Common myeloid progenitor, CD34-positive (primary cell): ENCODE measurements around the gene ASTN1.

Experiments used
- CTCF ChIA-PET: fragments of 350-600 bp; sonication (Branson Sonifier 250); formaldehyde crosslinking; loops from one replicate; lab custom pipeline; 2021; ENCODE audit warnings: antibody characterized with exemption; lab: Charles Lee
- POLR2A ChIA-PET: fragments of 350-600 bp; sonication (Branson Sonifier 250); formaldehyde crosslinking; loops from one replicate; lab custom pipeline; 2021; ENCODE audit warnings: antibody characterized with exemption; lab: Charles Lee
- DNase-seq, 3 donors: peaks; one replicate each; pipeline versions ENCODE4 v3.0.0 to v3.0.0-alpha.2; 2013
- H3K27ac ChIP-seq, 2 experiments: 1 replicate in 1 of 2; 2 replicates in 1 of 2; pipeline ENCODE4 v1.7.0; 2013; ENCODE audit warnings: inconsistent platforms in 2 of 2, low read length in 2 of 2, mild to moderate bottlenecking in 2 of 2, low read depth in 1 of 2, moderate library complexity in 1 of 2; ENCODE audit not compliant: severe bottlenecking in 2 of 2, insufficient read depth in 1 of 2, poor library complexity in 1 of 2
- H3K27me3 ChIP-seq, 5 experiments: replicated peaks in 2 of 5; 1 replicate in 3 of 5; 2 replicates in 2 of 5; pipeline versions ENCODE4 v1.6.1 to v1.7.0; 2013; ENCODE audit warnings: low read length in 4 of 5, mild to moderate bottlenecking in 2 of 5, moderate library complexity in 2 of 5, inconsistent platforms in 1 of 5; ENCODE audit not compliant: insufficient read depth in 5 of 5, control insufficient read depth in 4 of 5
- H3K36me3 ChIP-seq, 4 experiments: 1 replicate in 2 of 4; 2 replicates in 2 of 4; pipeline versions ENCODE4 v1.6.1 to v1.7.0; 2013; ENCODE audit warnings: low read length in 3 of 4, control low read depth in 1 of 4, mild to moderate bottlenecking in 1 of 4; ENCODE audit not compliant: control insufficient read depth in 4 of 4, insufficient read depth in 4 of 4
- H3K4me1 ChIP-seq, 4 experiments: 1 replicate in 3 of 4; 2 replicates in 1 of 4; pipeline versions ENCODE4 v1.6.1 to v1.7.1; 2013; ENCODE audit warnings: low read length in 3 of 4, mild to moderate bottlenecking in 3 of 4, control low read depth in 1 of 4, inconsistent platforms in 1 of 4, moderate library complexity in 1 of 4; ENCODE audit not compliant: control insufficient read depth in 4 of 4, insufficient read depth in 4 of 4; ENCODE audit errors: control extremely low read depth in 1 of 4
- H3K4me3 ChIP-seq, 7 experiments: 1 replicate in 4 of 7; 2 replicates in 3 of 7; pipeline versions ENCODE4 v1.5.1 to v1.7.0; 2013; ENCODE audit warnings: mild to moderate bottlenecking in 7 of 7, low read length in 6 of 7, moderate library complexity in 6 of 7, inconsistent platforms in 2 of 7, low read depth in 2 of 7, control low read depth in 1 of 7; ENCODE audit not compliant: insufficient read depth in 4 of 7, control insufficient read depth in 1 of 7; ENCODE audit errors: extremely low read depth in 1 of 7
- H3K9me3 ChIP-seq, 5 experiments: 1 replicate in 4 of 5; 2 replicates in 1 of 5; pipeline versions ENCODE4 v1.6.1 to v1.7.1; 2013; ENCODE audit warnings: low read length in 4 of 5, mild to moderate bottlenecking in 2 of 5, inconsistent platforms in 1 of 5, low read depth in 1 of 5, moderate library complexity in 1 of 5; ENCODE audit not compliant: control insufficient read depth in 4 of 5, insufficient read depth in 2 of 5; ENCODE audit errors: control extremely low read depth in 1 of 5
- WGBS: methylation state at CpG from one replicate; pipeline ENCODE4 v1.1.5; 2013; ENCODE audit not compliant: insufficient coverage; 5-methylcytosine and 5-hydroxymethylcytosine counted together

The ASTN1 gene

GRCh38 chr1:176938375-176938774, 226.1 kb downstream of the ASTN1 start:
- no peaks in the 10 kb centered on the region for H3K4me1 ChIP-seq
- no CpG with 5 or more reads among the region's 1 CpG for WGBS
- ChIA-PET POLR2A (no interaction called here), CTCF (no interaction called here)
- no peak for DNase-seq
- peaks cover 0 to 5% (median 0%) of the 10 kb centered on the region in 5 experiments for H3K9me3 ChIP-seq
- H3K27ac ChIP-seq: no peak overlapping the region
- H3K36me3 ChIP-seq: no peaks in the 10 kb centered on the region
- H3K27me3 ChIP-seq: no peaks in the 10 kb centered on the region
- H3K4me3 ChIP-seq: no peak overlapping the region

DNA sequence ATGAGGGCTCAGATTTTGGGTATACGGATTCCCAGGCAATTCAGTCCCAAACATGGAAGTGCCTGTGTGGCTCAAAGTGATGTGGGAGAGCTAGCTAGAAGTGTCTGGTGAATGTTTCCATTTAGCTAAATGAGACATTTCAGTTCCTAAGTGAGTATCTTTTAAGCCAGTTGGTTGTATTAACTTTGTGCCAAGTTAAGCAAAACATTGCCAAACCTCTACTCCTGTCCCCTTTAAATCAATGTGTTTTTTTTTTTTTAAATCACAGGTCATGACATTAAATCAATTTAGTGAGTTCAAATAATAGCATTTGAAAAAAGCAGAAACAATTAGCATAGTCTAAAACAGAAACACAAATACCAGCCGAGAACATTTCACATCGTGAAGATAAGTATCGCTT, 230.1 kb downstream of the ASTN1 start:
- Histone ChIP-seq H3K27ac (no peak overlapping the region), H3K9me3 (no peaks in the 10 kb centered on the region), H3K36me3 (no peaks in the 10 kb centered on the region), H3K4me3 (no peak overlapping the region), H3K27me3 (no peaks in the 10 kb centered on the region), H3K4me1 (no peaks in the 10 kb centered on the region)
- DNase-seq: no peak
- CTCF ChIA-PET: no interaction called here
- 87% methylated on average over 3 of the region's 4 CpGs for WGBS
- POLR2A ChIA-PET: no interaction called here

DNA sequence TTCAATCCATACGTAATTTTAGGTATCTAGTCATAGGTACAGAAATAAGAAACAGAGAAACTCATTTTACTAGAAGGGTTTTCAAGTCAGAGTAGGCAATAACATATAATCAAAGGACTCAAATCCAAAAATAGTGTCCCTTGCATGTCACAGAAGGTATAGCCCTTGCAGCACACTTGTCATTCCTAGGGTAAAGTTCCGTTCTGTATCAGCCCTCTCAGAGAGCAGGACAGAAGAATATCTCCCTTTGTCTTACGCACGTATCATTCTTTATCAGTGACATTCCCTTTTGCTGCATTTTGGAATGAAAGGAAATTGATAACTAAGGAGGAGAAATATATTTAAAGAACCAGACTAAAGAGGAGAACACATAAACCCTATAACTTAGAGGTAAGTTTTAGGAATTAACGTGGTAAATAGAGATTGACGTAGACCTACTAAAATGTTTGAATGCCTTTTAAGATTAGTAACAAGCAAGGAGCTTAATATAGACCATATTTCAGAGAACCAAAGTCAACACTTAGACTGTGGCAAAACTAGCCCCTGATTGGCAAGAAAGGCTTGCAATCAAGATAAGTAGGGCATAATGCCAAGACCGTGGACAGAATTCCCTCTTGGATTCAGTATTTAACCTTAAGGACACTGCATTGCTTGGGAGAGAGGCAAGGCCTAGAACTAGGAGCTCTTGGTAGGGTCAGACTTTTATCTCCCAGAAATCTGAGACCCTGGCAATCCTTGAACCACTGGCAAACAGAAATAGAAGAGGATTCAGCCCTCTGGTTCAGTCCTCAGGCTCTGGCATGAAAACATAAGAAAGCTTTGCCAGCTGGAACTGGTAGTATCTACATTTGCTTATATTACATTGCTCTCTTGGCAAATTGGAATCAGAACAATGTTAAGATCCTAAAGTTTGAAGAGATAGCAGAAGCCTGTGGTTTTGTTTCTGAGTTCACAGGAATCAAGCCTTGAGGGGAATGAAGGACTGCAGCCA, 232.1 kb downstream of the ASTN1 start:
- no peak for DNase-seq
- Histone ChIP-seq H3K4me1 (no peaks in the 10 kb centered on the region), H3K9me3 (no peaks in the 10 kb centered on the region), H3K27me3 (no peaks in the 10 kb centered on the region), H3K4me3 (no peak overlapping the region), H3K36me3 (no peaks in the 10 kb centered on the region), H3K27ac (no peak overlapping the region)
- WGBS: 90% methylated on average over 5 of the region's 7 CpGs
- CTCF ChIA-PET: no interaction called here
- POLR2A ChIA-PET: no interaction called here

DNA sequence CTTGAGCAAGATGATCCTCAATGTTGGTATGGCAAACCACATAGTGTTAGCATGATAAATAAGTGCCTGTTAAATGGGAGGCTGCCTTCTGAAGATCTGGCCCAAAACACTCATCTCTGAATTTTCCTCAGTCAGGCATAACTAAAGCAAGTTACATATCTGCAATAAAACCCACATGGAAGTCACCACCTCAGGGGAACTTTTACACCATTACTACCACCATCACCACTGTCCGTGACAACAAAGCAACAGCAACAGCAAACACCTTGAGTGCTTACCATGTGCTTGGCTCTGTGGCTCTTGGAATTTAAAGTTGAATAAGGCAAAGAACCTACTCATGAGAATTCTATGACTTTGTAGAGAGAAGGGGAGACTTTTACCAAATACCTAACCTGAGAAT, 233.0 kb downstream of the ASTN1 start:
- WGBS: no CpG with 5 or more reads among the region's 1 CpG
- Histone ChIP-seq H3K4me3 (no peak overlapping the region), H3K9me3 (no peaks in the 10 kb centered on the region), H3K4me1 (no peaks in the 10 kb centered on the region), H3K27me3 (no peaks in the 10 kb centered on the region), H3K36me3 (no peaks in the 10 kb centered on the region), H3K27ac (no peak overlapping the region)
- no peak for DNase-seq
- ChIA-PET POLR2A (no interaction called here), CTCF (no interaction called here)

GRCh38 chr1:176926330-176927086, 238.0 kb downstream of the ASTN1 start:
- ChIA-PET CTCF (interaction anchor here (1.3 kb wide), 1 partner anchor 44 kb away, joined by 3 read pairs; no protein-coding TSS in a partner anchor), POLR2A (no interaction called here)
- no peak for DNase-seq
- H3K36me3 ChIP-seq: no peaks in the 10 kb centered on the region
- H3K27ac ChIP-seq: no peak overlapping the region
- no peaks in the 10 kb centered on the region for H3K9me3 ChIP-seq
- WGBS: 77% methylated on average over 2 of the region's 5 CpGs
- H3K4me3 ChIP-seq: no peak overlapping the region
- no peaks in the 10 kb centered on the region for H3K27me3 ChIP-seq
- no peaks in the 10 kb centered on the region for H3K4me1 ChIP-seq

GRCh38 chr1:176925223-176925622, 239.3 kb downstream of the ASTN1 start:
- DNase-seq: no peak
- CTCF ChIA-PET: no interaction called here
- Histone ChIP-seq H3K9me3 (no peaks in the 10 kb centered on the region), H3K27me3 (no peaks in the 10 kb centered on the region), H3K4me1 (no peaks in the 10 kb centered on the region), H3K27ac (no peak overlapping the region), H3K36me3 (no peaks in the 10 kb centered on the region), H3K4me3 (no peak overlapping the region)
- POLR2A ChIA-PET: no interaction called here
- WGBS: no CpG with 5 or more reads among the region's 5 CpGs

DNA sequence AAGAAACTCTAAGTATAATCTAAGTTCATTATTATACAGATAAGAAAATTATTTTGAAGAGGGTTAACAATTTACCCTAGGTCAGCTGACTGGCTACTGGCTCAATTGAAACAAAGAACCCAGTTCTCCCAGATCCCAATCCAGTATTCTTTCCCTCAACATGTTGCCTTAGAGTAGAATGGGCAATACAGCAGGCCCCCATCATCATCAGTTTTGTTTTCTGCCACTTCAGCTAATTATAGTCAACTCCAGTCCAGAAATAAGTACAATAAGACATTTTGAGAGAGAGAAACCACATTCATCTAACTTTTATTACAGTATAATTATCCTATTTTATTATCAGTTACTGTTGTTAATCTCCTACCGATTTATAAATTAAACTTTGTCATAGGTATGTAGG, 241.2 kb downstream of the ASTN1 start:
- ChIA-PET POLR2A (no interaction called here), CTCF (no interaction called here)

More for the DNA sequence above, 241.2 kb downstream of the ASTN1 start:
- no peak for DNase-seq
- Histone ChIP-seq H3K4me1 (no peaks in the 10 kb centered on the region), H3K27me3 (peaks cover 0 to 2% (median 0%) of the 10 kb centered on the region in 5 experiments), H3K36me3 (no peaks in the 10 kb centered on the region), H3K4me3 (no peak overlapping the region), H3K27ac (no peak overlapping the region), H3K9me3 (no peaks in the 10 kb centered on the region)
- no CpG with 5 or more reads among the region's 1 CpG for WGBS
